Measurements from ENCODE around the gene NSUN2.

NSUN2 gene

GRCh38 chr5:6626508-6626907 lies 6.3 kb downstream of the NSUN2 start:
- Histone ChIP-seq H2AFZ (ENCODE audit: low read length) (no peak overlapping the region), H3K79me2 (ENCODE audit: low read length) (peaks cover 99% of the 10 kb centered on the region), H3K4me3 (ENCODE audit: low read length) (no peak overlapping the region), H3K9me2 (replicated peaks; ENCODE audit: insufficient read depth, low read length) (no peaks in the 10 kb centered on the region), H3K27ac (ENCODE audit: low read length) (no peak overlapping the region), H3K4me1 (ENCODE audit: low read length) (peaks cover 6% of the 10 kb centered on the region), H3K36me3 (replicated peaks; ENCODE audit: insufficient read depth, low read length) (peaks cover 22% of the 10 kb centered on the region), H3F3A (ENCODE audit: insufficient read depth, low read length) (no peaks in the 10 kb centered on the region), H3K27me3 (replicated peaks; ENCODE audit: insufficient read depth, low read length) (no peaks in the 10 kb centered on the region), H4K20me1 (ENCODE audit: insufficient read depth, low read length) (peaks cover 7% of the 10 kb centered on the region; the same call in 1 of the 2 replicates), H3K9ac (ENCODE audit: low read length) (no peak overlapping the region), H3K4me2 (ENCODE audit: low read depth, low read length) (no peak overlapping the region), H3K9me3 (replicated peaks; ENCODE audit: insufficient read depth, low read length) (no peaks in the 10 kb centered on the region)
- DNase-seq, result no peak
- TF ChIP-seq, protein P1, sequence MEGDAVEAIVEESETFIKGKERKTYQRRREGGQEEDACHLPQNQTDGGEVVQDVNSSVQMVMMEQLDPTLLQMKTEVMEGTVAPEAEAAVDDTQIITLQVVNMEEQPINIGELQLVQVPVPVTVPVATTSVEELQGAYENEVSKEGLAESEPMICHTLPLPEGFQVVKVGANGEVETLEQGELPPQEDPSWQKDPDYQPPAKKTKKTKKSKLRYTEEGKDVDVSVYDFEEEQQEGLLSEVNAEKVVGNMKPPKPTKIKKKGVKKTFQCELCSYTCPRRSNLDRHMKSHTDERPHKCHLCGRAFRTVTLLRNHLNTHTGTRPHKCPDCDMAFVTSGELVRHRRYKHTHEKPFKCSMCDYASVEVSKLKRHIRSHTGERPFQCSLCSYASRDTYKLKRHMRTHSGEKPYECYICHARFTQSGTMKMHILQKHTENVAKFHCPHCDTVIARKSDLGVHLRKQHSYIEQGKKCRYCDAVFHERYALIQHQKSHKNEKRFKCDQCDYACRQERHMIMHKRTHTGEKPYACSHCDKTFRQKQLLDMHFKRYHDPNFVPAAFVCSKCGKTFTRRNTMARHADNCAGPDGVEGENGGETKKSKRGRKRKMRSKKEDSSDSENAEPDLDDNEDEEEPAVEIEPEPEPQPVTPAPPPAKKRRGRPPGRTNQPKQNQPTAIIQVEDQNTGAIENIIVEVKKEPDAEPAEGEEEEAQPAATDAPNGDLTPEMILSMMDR (IDR thresholded peaks at IDR 0.05; ENCODE audit: low read length), result no peak
- TF ChIP-seq EZH2 (optimal IDR thresholded peaks at IDR 0.05; ENCODE audit: low read depth, low read length), result no peak
- TF ChIP-seq EZH2phosphoT487 (IDR thresholded peaks at IDR 0.05; ENCODE audit: low read length), result no peak

DNA sequence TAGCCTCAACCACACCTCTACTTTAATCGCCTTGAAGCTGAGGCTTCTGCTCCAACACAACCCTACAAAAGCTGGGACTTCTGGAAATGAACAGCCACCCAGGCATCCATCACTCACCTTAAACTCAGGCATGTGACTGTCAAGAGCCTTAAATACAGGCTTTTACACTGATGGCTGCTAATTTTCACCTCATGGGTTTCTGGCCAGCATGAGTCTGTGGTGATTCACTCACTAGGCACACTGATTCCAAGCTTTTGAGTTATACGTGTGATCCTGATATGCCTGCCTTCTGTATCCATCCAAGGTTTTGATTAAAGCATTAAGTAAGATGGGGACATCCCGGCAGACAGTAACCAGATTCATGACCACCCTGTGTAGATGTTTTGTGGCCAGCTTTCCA lies 8.9 kb downstream of the NSUN2 start:
- TF ChIP-seq EZH2phosphoT487 (IDR thresholded peaks at IDR 0.05; ENCODE audit: low read length) (no peak), EZH2 (optimal IDR thresholded peaks at IDR 0.05; ENCODE audit: low read depth, low read length) (no peak)
- TF ChIP-seq, protein P1 (IDR thresholded peaks at IDR 0.05; ENCODE audit: low read length), result no peak
- H3K4me1 ChIP-seq (ENCODE audit: low read length), result 0 out of 2 replicates have a peak, but pooled peaks cover 3% of the 10 kb centered on the region
- H3K9ac ChIP-seq (ENCODE audit: low read length), result no peak overlapping the region
- no peak overlapping the region for H3K4me3 ChIP-seq (ENCODE audit: low read length)
- H3K4me2 ChIP-seq (ENCODE audit: low read depth, low read length), result no peak overlapping the region
- H2AFZ ChIP-seq (ENCODE audit: low read length), result no peak overlapping the region
- no peaks in the 10 kb centered on the region for H3K27me3 ChIP-seq (replicated peaks; ENCODE audit: insufficient read depth, low read length)
- peaks cover 22% of the 10 kb centered on the region for H3K36me3 ChIP-seq (replicated peaks; ENCODE audit: insufficient read depth, low read length)
- no peak overlapping the region for H3K27ac ChIP-seq (ENCODE audit: low read length)
- no peaks in the 10 kb centered on the region for H4K20me1 ChIP-seq (ENCODE audit: insufficient read depth, low read length)
- no peak for DNase-seq
- H3K9me2 ChIP-seq (replicated peaks; ENCODE audit: insufficient read depth, low read length), result no peaks in the 10 kb centered on the region
- H3F3A ChIP-seq (ENCODE audit: insufficient read depth, low read length), result no peaks in the 10 kb centered on the region
- peaks cover 91% of the 10 kb centered on the region for H3K79me2 ChIP-seq (ENCODE audit: low read length)
- no peaks in the 10 kb centered on the region for H3K9me3 ChIP-seq (replicated peaks; ENCODE audit: insufficient read depth, low read length)

- no peak for DNase-seq
- no peaks in the 10 kb centered on the region for H3K9me3 ChIP-seq (replicated peaks; ENCODE audit: insufficient read depth, low read length)
- peaks cover 26% of the 10 kb centered on the region for H3K36me3 ChIP-seq (replicated peaks; ENCODE audit: insufficient read depth, low read length)
- no peak overlapping the region for H3K4me2 ChIP-seq (ENCODE audit: low read depth, low read length)
- 0 out of 2 replicates have a peak, but pooled peaks cover 3% of the 10 kb centered on the region for H3K4me1 ChIP-seq (ENCODE audit: low read length)
- no peaks in the 10 kb centered on the region for H3F3A ChIP-seq (ENCODE audit: insufficient read depth, low read length)
- H3K27ac ChIP-seq (ENCODE audit: low read length), result no peak overlapping the region
- H3K27me3 ChIP-seq (replicated peaks; ENCODE audit: insufficient read depth, low read length), result no peaks in the 10 kb centered on the region
- H2AFZ ChIP-seq (ENCODE audit: low read length), result no peak overlapping the region
- H3K4me3 ChIP-seq (ENCODE audit: low read length), result no peak overlapping the region
- no peaks in the 10 kb centered on the region for H3K9me2 ChIP-seq (replicated peaks; ENCODE audit: insufficient read depth, low read length)
- no peak for TF ChIP-seq EZH2 (optimal IDR thresholded peaks at IDR 0.05; ENCODE audit: low read depth, low read length)
- TF ChIP-seq, protein P1 (IDR thresholded peaks at IDR 0.05; ENCODE audit: low read length), result no peak
- no peak for TF ChIP-seq EZH2phosphoT487 (IDR thresholded peaks at IDR 0.05; ENCODE audit: low read length)
- H3K79me2 ChIP-seq (ENCODE audit: low read length), result peaks cover 90% of the 10 kb centered on the region
- no peaks in the 10 kb centered on the region for H4K20me1 ChIP-seq (ENCODE audit: insufficient read depth, low read length)
- no peak overlapping the region for H3K9ac ChIP-seq (ENCODE audit: low read length)
Measured at GRCh38 chr5:6623228-6623627, 9.6 kb downstream of the NSUN2 start.
